Keratinocyte (primary cell): ENCODE results near the gene AKT1S1. TPM values are rescaled to one million over a fixed set of nuclear protein-coding genes. Genes with fewer than 3 reads are reported as not detected.

Experiments used
- DNase-seq: peaks from one replicate; pipeline ENCODE4 v3.0.0-alpha.2; 2011; ENCODE audit warnings: low read depth, missing footprints, low spot score
- FAIRE-seq: peaks from 2 replicates; lab custom pipeline; 2011; peaks lifted over from hg19 to GRCh38; lab: Jason Lieb, UNC
- H2AFZ ChIP-seq: 2 replicates; pipeline ENCODE4 v1.6.0; 2012; ENCODE audit warnings: low read length, control low read depth, inconsistent platforms; ENCODE audit not compliant: control insufficient read depth
- H3K27ac ChIP-seq: 2 replicates; pipeline ENCODE4 v1.5.1; 2011; ENCODE audit warnings: low read length; ENCODE audit not compliant: control insufficient read depth, insufficient read depth
- H3K27me3 ChIP-seq: 3 replicates; pipeline ENCODE4 v1.6.0; 2011; ENCODE audit warnings: low read length; ENCODE audit not compliant: control insufficient read depth, insufficient read depth; ENCODE audit errors: extremely low read depth
- H3K36me3 ChIP-seq, 2 experiments: 2 replicates in 1 of 2; 3 replicates in 1 of 2; pipeline ENCODE4 v1.5.1; 2011; ENCODE audit warnings: low read length in 2 of 2, mild to moderate bottlenecking in 1 of 2; ENCODE audit not compliant: control insufficient read depth in 2 of 2, insufficient read depth in 2 of 2; ENCODE audit errors: extremely low read depth in 1 of 2
- H3K4me1 ChIP-seq: 3 replicates; pipeline ENCODE4 v1.5.1; 2011; ENCODE audit warnings: low read length; ENCODE audit not compliant: control insufficient read depth, insufficient read depth; ENCODE audit errors: extremely low read depth
- H3K4me2 ChIP-seq: 3 replicates; pipeline ENCODE4 v1.6.0; 2011; ENCODE audit warnings: low read depth, low read length; ENCODE audit not compliant: control insufficient read depth, insufficient read depth; ENCODE audit errors: extremely low read depth
- H3K4me3 ChIP-seq, 3 experiments: fragments of 200-600 bp in 1 of 3; sonication (generic) in 1 of 3; 2 replicates in 2 of 3; 3 replicates in 1 of 3; pipeline ENCODE4 v1.5.1; 2011 to 2016; ENCODE audit warnings: low read length in 3 of 3, mild to moderate bottlenecking in 3 of 3, control low read depth in 2 of 3, inconsistent platforms in 1 of 3, low read depth in 1 of 3, mixed read lengths in 1 of 3, mixed run types in 1 of 3, moderate library complexity in 1 of 3; ENCODE audit not compliant: control insufficient read depth in 2 of 3, insufficient read depth in 2 of 3; ENCODE audit errors: extremely low read depth in 1 of 3
- H3K79me2 ChIP-seq: 2 replicates; pipeline ENCODE4 v1.6.0; 2012; ENCODE audit warnings: low read length; ENCODE audit not compliant: control insufficient read depth, insufficient read depth
- H3K9ac ChIP-seq: 3 replicates; pipeline ENCODE4 v1.6.0; 2011; ENCODE audit warnings: low read length; ENCODE audit not compliant: control insufficient read depth, insufficient read depth; ENCODE audit errors: extremely low read depth
- H3K9me1 ChIP-seq: 3 replicates; pipeline ENCODE4 v1.6.0; 2011; ENCODE audit warnings: low read length; ENCODE audit not compliant: control insufficient read depth, insufficient read depth; ENCODE audit errors: extremely low read depth
- H3K9me3 ChIP-seq: 2 replicates; pipeline ENCODE4 v1.5.1; 2012; ENCODE audit warnings: low read depth, low read length; ENCODE audit not compliant: control insufficient read depth
- H4K20me1 ChIP-seq: 3 replicates; pipeline ENCODE4 v1.6.0; 2011; ENCODE audit warnings: low read length; ENCODE audit not compliant: control insufficient read depth, insufficient read depth; ENCODE audit errors: extremely low read depth
- EZH2 ChIP-seq: IDR thresholded peaks from one replicate; pipeline ENCODE4 v1.6.1; 2012; ENCODE audit warnings: inconsistent platforms, mild to moderate bottlenecking, low read length, moderate library complexity
- dilution Hi-C: fragments of 300-500 bp; cut with MboI; formaldehyde crosslinking; loops from one replicate; pipeline ENCODE4 v1.7.0; 2020; ENCODE audit warnings: low sequenced_read_pairs; ENCODE audit not compliant: extremely low pct_ligation_motif_present
- polyA plus RNA-seq, 5 experiments: library from polyadenylated mRNA; depleted of rRNA in 3 of 5; stranded (reverse) in 3 of 5; stranded (forward) in 1 of 5; unstranded in 1 of 5; fragments of >200 nt; gene quantifications; 1 replicate in 1 of 5; 2 replicates in 3 of 5; 3 replicates in 1 of 5; pipeline versions ENCODE4 v1.2.1 to v1.2.3, GENCODE V29; 2011 to 2012; ENCODE audit warnings: missing spikeins in 2 of 5, low read depth in 1 of 5, low replicate concordance in 1 of 5
- TF ChIP-seq, protein P1 (sequence below), 3 experiments: IDR thresholded peaks in 1 of 3; conservative IDR thresholded peaks in 1 of 3; optimal IDR thresholded peaks in 1 of 3; 2 replicates in 2 of 3; 3 replicates in 1 of 3; pipeline versions ENCODE3 to v1.5.1; 2011; ENCODE audit warnings: low read length in 3 of 3, mild to moderate bottlenecking in 3 of 3, moderate library complexity in 2 of 3, control low read depth in 1 of 3, inconsistent platforms in 1 of 3; ENCODE audit not compliant: insufficient read depth in 2 of 3; ENCODE audit errors: extremely low read depth in 1 of 3

The AKT1S1 gene
- polyA plus RNA-seq, 1 donor (not counting 4 experiments of a cell fraction or from before 2014, with no cell fraction given): 27.2 TPM

DNA sequence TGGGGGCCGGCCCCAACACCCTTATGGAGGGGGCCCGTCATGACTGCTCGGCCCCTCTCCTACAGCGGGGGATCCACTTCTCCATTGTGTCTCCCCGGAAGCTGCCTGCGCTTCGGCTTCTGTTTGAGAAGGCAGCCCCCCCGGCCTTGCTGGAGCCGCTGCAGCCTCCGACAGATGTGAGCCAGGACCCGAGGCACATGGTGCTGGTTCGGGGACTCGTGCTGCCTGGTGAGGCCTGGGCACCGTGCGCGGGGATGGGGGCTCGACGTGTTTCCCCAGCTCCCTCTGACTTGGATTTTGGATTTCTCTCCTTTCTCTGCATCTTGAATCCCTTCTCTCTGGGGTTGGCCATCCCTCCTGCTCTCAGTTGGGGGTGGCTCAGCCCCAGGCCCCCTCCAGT is 47.4 kb downstream of the AKT1S1 start:
- Histone ChIP-seq H2AFZ (no peak overlapping the region), H3K4me3 (no peak overlapping the region)

DNA sequence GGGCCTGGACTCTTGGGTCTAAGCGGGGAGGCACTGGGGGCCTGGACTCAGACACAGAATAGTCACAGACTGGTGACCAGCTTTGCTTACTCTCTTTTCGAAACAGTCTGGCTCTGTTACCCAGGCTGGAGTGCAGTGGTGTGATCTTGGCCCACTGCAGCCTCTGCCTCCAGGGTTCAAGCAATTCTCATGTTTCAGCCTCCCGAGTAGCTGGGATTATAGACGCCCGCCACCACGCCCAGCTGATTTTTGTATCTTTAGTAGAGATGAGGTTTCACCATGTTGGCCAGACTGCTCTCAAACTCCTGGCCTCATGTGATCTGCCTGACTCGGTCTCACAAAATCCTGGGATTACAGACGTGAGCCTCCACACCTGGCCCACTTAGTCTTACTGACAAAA is 48.0 kb downstream of the AKT1S1 start:
- TF ChIP-seq, protein P1, sequence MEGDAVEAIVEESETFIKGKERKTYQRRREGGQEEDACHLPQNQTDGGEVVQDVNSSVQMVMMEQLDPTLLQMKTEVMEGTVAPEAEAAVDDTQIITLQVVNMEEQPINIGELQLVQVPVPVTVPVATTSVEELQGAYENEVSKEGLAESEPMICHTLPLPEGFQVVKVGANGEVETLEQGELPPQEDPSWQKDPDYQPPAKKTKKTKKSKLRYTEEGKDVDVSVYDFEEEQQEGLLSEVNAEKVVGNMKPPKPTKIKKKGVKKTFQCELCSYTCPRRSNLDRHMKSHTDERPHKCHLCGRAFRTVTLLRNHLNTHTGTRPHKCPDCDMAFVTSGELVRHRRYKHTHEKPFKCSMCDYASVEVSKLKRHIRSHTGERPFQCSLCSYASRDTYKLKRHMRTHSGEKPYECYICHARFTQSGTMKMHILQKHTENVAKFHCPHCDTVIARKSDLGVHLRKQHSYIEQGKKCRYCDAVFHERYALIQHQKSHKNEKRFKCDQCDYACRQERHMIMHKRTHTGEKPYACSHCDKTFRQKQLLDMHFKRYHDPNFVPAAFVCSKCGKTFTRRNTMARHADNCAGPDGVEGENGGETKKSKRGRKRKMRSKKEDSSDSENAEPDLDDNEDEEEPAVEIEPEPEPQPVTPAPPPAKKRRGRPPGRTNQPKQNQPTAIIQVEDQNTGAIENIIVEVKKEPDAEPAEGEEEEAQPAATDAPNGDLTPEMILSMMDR (optimal IDR thresholded peaks at IDR 0.05 in 1 of 3, IDR thresholded peaks at IDR 0.05 in 1 of 3, conservative IDR thresholded peaks at IDR 0.05 in 1 of 3; ENCODE audit: extremely low read depth in 1 of 3, insufficient read depth in 2 of 3, low read length in 3 of 3): no peak
- no peak for TF ChIP-seq EZH2
- H2AFZ ChIP-seq: no peak overlapping the region
- no peaks in the 10 kb centered on the region for H4K20me1 ChIP-seq
- peaks cover 4% of the 10 kb centered on the region for H3K79me2 ChIP-seq
- FAIRE-seq (no peak), DNase-seq (no peak)
- no peaks in the 10 kb centered on the region for H3K4me1 ChIP-seq
- dilution Hi-C loops: no loop called here
- H3K27ac ChIP-seq: no peak overlapping the region
- H3K4me2 ChIP-seq: no peak overlapping the region
- no peak overlapping the region for H3K4me3 ChIP-seq
- H3K27me3 ChIP-seq: no peaks in the 10 kb centered on the region
- H3K9me3 ChIP-seq: no peaks in the 10 kb centered on the region
- no peaks in the 10 kb centered on the region for H3K9me1 ChIP-seq
- H3K9ac ChIP-seq: no peak overlapping the region
- H3K36me3 ChIP-seq: peaks cover 12 to 40% of the 10 kb centered on the region in 2 experiments

More for the DNA sequence above, 47.4 kb downstream of the AKT1S1 start:
- Histone ChIP-seq H3K4me1 (no peaks in the 10 kb centered on the region), H4K20me1 (no peaks in the 10 kb centered on the region), H3K27ac (no peak overlapping the region), H3K4me2 (no peak overlapping the region), H3K27me3 (no peaks in the 10 kb centered on the region), H3K79me2 (peaks cover 2% of the 10 kb centered on the region), H3K9me3 (no peaks in the 10 kb centered on the region), H3K9ac (no peak overlapping the region), H3K9me1 (no peaks in the 10 kb centered on the region), H3K36me3 (peaks cover 12 to 42% of the 10 kb centered on the region in 2 experiments)
- dilution Hi-C loops: no loop called here
- TF ChIP-seq, protein P1 (optimal IDR thresholded peaks at IDR 0.05 in 1 of 3, IDR thresholded peaks at IDR 0.05 in 1 of 3, conservative IDR thresholded peaks at IDR 0.05 in 1 of 3; ENCODE audit: extremely low read depth in 1 of 3, insufficient read depth in 2 of 3, low read length in 3 of 3): no peak
- no peak for TF ChIP-seq EZH2
- DNase-seq (no peak), FAIRE-seq (no peak)
